GM13976 (cell line): Measurements from ENCODE around the gene SLC11A1.

ENCODE experiments used
- DNase-seq: peaks from one replicate; pipeline ENCODE4 v3.0.0; 2012; ENCODE audit warnings: low spot score
- in situ Hi-C: fragments of 300-500 bp; cut with MboI; formaldehyde crosslinking; loops from one replicate; pipeline ENCODE4 v1.12.0; 2022; ENCODE audit warnings: low sequenced_read_pairs, mixed read lengths, inconsistent platforms; ENCODE audit not compliant: unreplicated experiment
- TF ChIP-seq, protein P1 (sequence below): IDR thresholded peaks from 2 replicates; pipeline ENCODE4 v1.5.1; 2012; ENCODE audit warnings: borderline replicate concordance, mild to moderate bottlenecking; ENCODE audit not compliant: insufficient read depth; ENCODE audit errors: extremely low read depth, missing control alignments, control extremely low read depth

The SLC11A1 gene

DNA sequence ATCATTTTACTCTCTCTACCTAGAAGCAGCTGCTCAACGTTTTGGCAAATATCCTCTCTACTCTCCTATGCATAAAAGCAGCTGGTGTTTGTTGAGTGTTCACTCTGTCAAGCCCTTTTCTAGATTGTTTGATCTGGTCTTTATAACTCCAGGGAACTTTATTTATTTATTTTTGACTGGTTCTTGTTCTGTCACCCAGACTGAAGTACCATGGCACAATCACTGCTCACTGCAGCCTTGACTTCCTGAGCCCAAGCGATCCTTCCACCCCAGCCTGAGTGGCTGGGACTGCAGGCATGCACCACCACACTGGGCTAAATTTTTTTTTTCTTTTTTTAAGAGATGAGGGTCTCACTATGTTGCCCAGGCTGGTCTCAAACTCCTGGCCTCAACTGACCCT, 12.7 kb upstream of the SLC11A1 start:
- in situ Hi-C loops = no loop called here
- TF ChIP-seq, protein P1, sequence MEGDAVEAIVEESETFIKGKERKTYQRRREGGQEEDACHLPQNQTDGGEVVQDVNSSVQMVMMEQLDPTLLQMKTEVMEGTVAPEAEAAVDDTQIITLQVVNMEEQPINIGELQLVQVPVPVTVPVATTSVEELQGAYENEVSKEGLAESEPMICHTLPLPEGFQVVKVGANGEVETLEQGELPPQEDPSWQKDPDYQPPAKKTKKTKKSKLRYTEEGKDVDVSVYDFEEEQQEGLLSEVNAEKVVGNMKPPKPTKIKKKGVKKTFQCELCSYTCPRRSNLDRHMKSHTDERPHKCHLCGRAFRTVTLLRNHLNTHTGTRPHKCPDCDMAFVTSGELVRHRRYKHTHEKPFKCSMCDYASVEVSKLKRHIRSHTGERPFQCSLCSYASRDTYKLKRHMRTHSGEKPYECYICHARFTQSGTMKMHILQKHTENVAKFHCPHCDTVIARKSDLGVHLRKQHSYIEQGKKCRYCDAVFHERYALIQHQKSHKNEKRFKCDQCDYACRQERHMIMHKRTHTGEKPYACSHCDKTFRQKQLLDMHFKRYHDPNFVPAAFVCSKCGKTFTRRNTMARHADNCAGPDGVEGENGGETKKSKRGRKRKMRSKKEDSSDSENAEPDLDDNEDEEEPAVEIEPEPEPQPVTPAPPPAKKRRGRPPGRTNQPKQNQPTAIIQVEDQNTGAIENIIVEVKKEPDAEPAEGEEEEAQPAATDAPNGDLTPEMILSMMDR = no peak
- no peak for DNase-seq

DNA sequence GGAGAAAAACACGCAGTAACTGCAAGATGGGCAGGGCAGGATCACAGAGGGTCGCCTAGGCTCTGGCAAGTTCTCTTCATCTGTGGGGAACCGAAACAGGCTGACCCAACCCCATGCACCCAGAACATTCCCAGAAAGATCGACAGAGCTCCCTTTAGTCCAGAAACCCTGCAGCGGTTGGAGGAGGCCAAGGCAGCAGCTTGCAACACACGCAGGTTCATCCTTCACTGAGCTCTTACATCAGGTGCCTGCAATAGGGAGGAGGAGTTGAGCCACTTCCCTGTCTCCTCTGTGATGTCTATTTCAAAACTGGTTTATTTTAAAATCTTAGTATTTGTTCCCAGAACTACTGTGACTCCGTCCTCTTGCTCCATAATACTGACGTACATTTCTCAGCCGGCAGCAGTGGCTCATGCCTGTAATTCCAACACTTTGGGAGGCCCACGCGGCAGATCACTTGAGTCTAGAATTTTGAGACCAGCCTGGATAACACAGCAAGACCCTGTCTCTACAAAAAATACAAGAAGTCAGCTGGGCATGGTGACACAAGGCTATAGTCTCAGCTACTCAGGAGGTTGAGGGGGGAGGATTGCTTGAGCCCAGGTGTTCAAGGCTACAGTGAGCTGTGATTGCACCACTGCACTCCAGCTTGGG, 11.5 kb upstream of the SLC11A1 start:
- in situ Hi-C loops = no loop called here
- TF ChIP-seq, protein P1 = no peak
- DNase-seq = no peak

GRCh38 chr2:218371983-218372350, 10.1 kb upstream of the SLC11A1 start:
- TF ChIP-seq, protein P1 = no peak
- DNase-seq = no peak
- in situ Hi-C loops = no loop called here

DNA sequence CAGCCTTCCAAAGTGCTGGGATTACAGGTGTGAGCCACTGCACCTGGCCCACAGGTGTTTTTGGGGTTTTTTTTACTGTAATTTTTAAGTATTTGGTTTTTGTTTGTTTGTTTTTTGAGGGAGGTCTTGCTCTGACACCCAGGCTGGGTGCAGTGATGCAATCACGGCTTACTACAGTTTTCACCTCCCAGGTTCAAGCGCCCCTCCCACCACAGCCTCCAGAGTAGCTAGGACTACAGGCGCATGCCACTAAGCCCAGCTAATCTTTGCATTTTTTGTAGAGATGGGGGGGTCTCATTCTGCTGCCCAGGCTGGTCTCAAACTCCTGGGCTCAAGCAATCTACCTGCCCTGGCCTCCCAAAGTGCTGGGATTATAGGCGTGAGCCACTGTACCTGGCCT, 7.3 kb upstream of the SLC11A1 start:
- TF ChIP-seq, protein P1 = no peak
- no peak for DNase-seq
- in situ Hi-C loops = no loop called here

GRCh38 chr2:218375212-218375611, 6.9 kb upstream of the SLC11A1 start:
- in situ Hi-C loops = no loop called here
- no peak for DNase-seq
- TF ChIP-seq, protein P1 = no peak

GRCh38 chr2:218378053-218378452, 4.0 kb upstream of the SLC11A1 start:
- no peak for DNase-seq
- TF ChIP-seq, protein P1 = no peak
- in situ Hi-C loops = no loop called here
